ES-I3 (cell line): Measurements from ENCODE around the gene KCNJ6.
A peak's percentile ranks its signal among the peaks of the same experiment; 100 is the strongest.
"Not testable (repeated sequence)": the region's sequence is repeated elsewhere in the genome, so short reads cannot be mapped to it uniquely, and the experiment has no call there.

ENCODE experiments used
- H3K36me3 ChIP-seq: 2 replicates; pipeline ENCODE4 v1.6.1; 2013; ENCODE audit warnings: mild to moderate bottlenecking, low read length, control low read depth, moderate library complexity; ENCODE audit not compliant: insufficient read depth
- H3K4me1 ChIP-seq: 2 replicates; pipeline ENCODE4 v1.6.1; 2013; ENCODE audit warnings: mild to moderate bottlenecking, control low read depth, low read length; ENCODE audit not compliant: insufficient read depth
- H3K9ac ChIP-seq: 2 replicates; pipeline ENCODE4 v1.6.1; 2013; ENCODE audit warnings: low read depth, mild to moderate bottlenecking, low read length, moderate library complexity
- H3K9me3 ChIP-seq: 2 replicates; pipeline ENCODE4 v1.6.1; 2013; ENCODE audit warnings: mild to moderate bottlenecking, low read length, moderate library complexity; ENCODE audit not compliant: control insufficient read depth, insufficient read depth

Gene KCNJ6

GRCh38 chr21:37920302-37920701 is 4.0 kb upstream of the KCNJ6 start:
- peaks cover 10% of the 10 kb centered on the region; the same call in 1 of the 2 replicates for H3K4me1 ChIP-seq
- not testable (repeated sequence) for H3K9ac ChIP-seq, H3K36me3 ChIP-seq, H3K9me3 ChIP-seq

GRCh38 chr21:37917612-37918011 is 1.4 kb upstream of the KCNJ6 start:
- Histone ChIP-seq H3K9ac (no peak overlapping the region), H3K4me1 (peaks cover 10% of the 10 kb centered on the region), H3K36me3 (no peaks in the 10 kb centered on the region), H3K9me3 (no peaks in the 10 kb centered on the region)

GRCh38 chr21:37915941-37916309 is 332 bp downstream of the KCNJ6 start:
- Histone ChIP-seq H3K9ac (peak overlapping the region; percentile 94; the same call in 1 of the 2 replicates), H3K4me1 (no peaks in the 10 kb centered on the region; the same call in 1 of the 2 replicates), H3K9me3 (no peaks in the 10 kb centered on the region), H3K36me3 (no peaks in the 10 kb centered on the region)

GRCh38 chr21:37915497-37915911 is 753 bp downstream of the KCNJ6 start:
- no peaks in the 10 kb centered on the region for H3K9me3 ChIP-seq
- H3K4me1 ChIP-seq = no peaks in the 10 kb centered on the region; the same call in 1 of the 2 replicates
- H3K9ac ChIP-seq = peak overlapping the region; percentile 94; the same call in 1 of the 2 replicates
- H3K36me3 ChIP-seq = no peaks in the 10 kb centered on the region

GRCh38 chr21:37912616-37913015 is 3.6 kb downstream of the KCNJ6 start:
- Histone ChIP-seq H3K36me3 (no peaks in the 10 kb centered on the region), H3K9me3 (no peaks in the 10 kb centered on the region), H3K4me1 (no peaks in the 10 kb centered on the region; the same call in 1 of the 2 replicates), H3K9ac (no peak overlapping the region)

GRCh38 chr21:37909936-37910335 is 6.3 kb downstream of the KCNJ6 start:
- Histone ChIP-seq H3K9ac (no peak overlapping the region), H3K36me3 (no peaks in the 10 kb centered on the region), H3K9me3 (no peaks in the 10 kb centered on the region), H3K4me1 (no peaks in the 10 kb centered on the region; the same call in 1 of the 2 replicates)

- H3K36me3 ChIP-seq = no peaks in the 10 kb centered on the region
- no peaks in the 10 kb centered on the region for H3K4me1 ChIP-seq
- no peak overlapping the region for H3K9ac ChIP-seq
- H3K9me3 ChIP-seq = no peaks in the 10 kb centered on the region
Measured at GRCh38 chr21:37908691-37909090, 7.6 kb downstream of the KCNJ6 start.

- no peaks in the 10 kb centered on the region for H3K4me1 ChIP-seq
- no peak overlapping the region for H3K9ac ChIP-seq
- H3K36me3 ChIP-seq = no peaks in the 10 kb centered on the region
- H3K9me3 ChIP-seq = no peaks in the 10 kb centered on the region
Measured at GRCh38 chr21:37907076-37907475, 9.2 kb downstream of the KCNJ6 start.

GRCh38 chr21:37905291-37905690 is 11.0 kb downstream of the KCNJ6 start:
- Histone ChIP-seq H3K9ac (no peak overlapping the region), H3K36me3 (no peaks in the 10 kb centered on the region), H3K4me1 (no peaks in the 10 kb centered on the region), H3K9me3 (no peaks in the 10 kb centered on the region)

- Histone ChIP-seq H3K9ac (no peak overlapping the region), H3K36me3 (no peaks in the 10 kb centered on the region), H3K4me1 (no peaks in the 10 kb centered on the region), H3K9me3 (no peaks in the 10 kb centered on the region)
Measured at GRCh38 chr21:37904856-37905255, 11.4 kb downstream of the KCNJ6 start.

- Histone ChIP-seq H3K36me3 (no peaks in the 10 kb centered on the region), H3K4me1 (no peaks in the 10 kb centered on the region), H3K9me3 (no peaks in the 10 kb centered on the region), H3K9ac (no peak overlapping the region)
Measured at GRCh38 chr21:37903396-37903795, 12.9 kb downstream of the KCNJ6 start.

GRCh38 chr21:37899146-37899545 is 17.1 kb downstream of the KCNJ6 start:
- no peaks in the 10 kb centered on the region for H3K36me3 ChIP-seq
- H3K4me1 ChIP-seq = no peaks in the 10 kb centered on the region
- no peak overlapping the region for H3K9ac ChIP-seq
- H3K9me3 ChIP-seq = peaks cover 5% of the 10 kb centered on the region; the same call in 1 of the 2 replicates

- no peaks in the 10 kb centered on the region for H3K36me3 ChIP-seq
- H3K4me1 ChIP-seq = no peaks in the 10 kb centered on the region
- H3K9me3 ChIP-seq = peaks cover 5% of the 10 kb centered on the region; the same call in 1 of the 2 replicates
- H3K9ac ChIP-seq = no peak overlapping the region
Measured at GRCh38 chr21:37896788-37897187, 19.5 kb downstream of the KCNJ6 start.

- H3K9ac ChIP-seq = no peak overlapping the region
- no peaks in the 10 kb centered on the region for H3K36me3 ChIP-seq
- H3K9me3 ChIP-seq = peaks cover 5% of the 10 kb centered on the region; the same call in 1 of the 2 replicates
- H3K4me1 ChIP-seq = no peaks in the 10 kb centered on the region
Measured at GRCh38 chr21:37891972-37892371, 24.3 kb downstream of the KCNJ6 start.

GRCh38 chr21:37888659-37889058 is 27.6 kb downstream of the KCNJ6 start:
- Histone ChIP-seq H3K9ac (no peak overlapping the region), H3K4me1 (no peaks in the 10 kb centered on the region), H3K9me3 (no peaks in the 10 kb centered on the region), H3K36me3 (no peaks in the 10 kb centered on the region)
